Colonic mucosa (tissue), 4 donors: Measurements from ENCODE around the gene SPIN2A. TPM values are rescaled to one million over a fixed set of nuclear protein-coding genes. Genes with fewer than 3 reads are reported as not detected.
"Not testable (repeated sequence)": the region's sequence is repeated elsewhere in the genome, so short reads cannot be mapped to it uniquely, and the experiment has no call there.

ENCODE experiments used
- DNase-seq: peaks from one replicate; pipeline ENCODE4 v3.0.0-alpha.2; 2020
- H3K27ac ChIP-seq: fragments of 200-600 bp; one replicate; pipeline ENCODE4 v1.8.0; 2021
- H3K27me3 ChIP-seq: fragments of 200-600 bp; one replicate; pipeline ENCODE4 v1.8.0; 2021
- H3K36me3 ChIP-seq: fragments of 200-600 bp; one replicate; pipeline ENCODE4 v1.8.0; 2021
- H3K4me1 ChIP-seq: fragments of 200-600 bp; one replicate; pipeline ENCODE4 v1.8.0; 2021; ENCODE audit warnings: mild to moderate bottlenecking
- H3K4me3 ChIP-seq: fragments of 200-600 bp; one replicate; pipeline ENCODE4 v1.8.0; 2021
- H3K9ac ChIP-seq, 2 donors: one replicate each; pipeline ENCODE4 v1.7.0; 2013; ENCODE audit warnings: control low read depth in 2 of 2, low read depth in 2 of 2, low read length in 2 of 2
- H3K9me3 ChIP-seq: fragments of 200-600 bp; one replicate; pipeline ENCODE4 v1.8.0; 2021
- intact Hi-C: fragments of 100-400 bp; cut with DNase I; formaldehyde crosslinking; loops from one replicate; pipeline ENCODE4 v1.14.1; 2022
- total RNA-seq, 2 donors: library from RNA; stranded (reverse); fragmentation: NEBNext Ultra II Directional in 1 of 2; extraction: Animal tissue kit (Norgen Biotek cat#: 25700) in 1 of 2; gene quantifications; one replicate each; pipeline ENCODE4 v1.2.1, GENCODE V29; 2021
- TF ChIP-seq, protein P1 (sequence below): fragments of 200-600 bp; IDR thresholded peaks from one replicate; pipeline ENCODE4 v1.8.0; 2022; ENCODE audit warnings: antibody characterized with exemption, mild to moderate bottlenecking
- donor health status: healthy.
- donor health status: DM: no; HTN: no; CAD: no.
- donor health status: DM: no; HTN: no; CAD: no.

SPIN2A gene
- total RNA-seq, 2 donors from 2014 or later = 0.37 to 0.72 TPM

GRCh38 chrX:57104921-57105398 lies 32.2 kb downstream of the SPIN2A start:
- intact Hi-C loops = no loop called here
- Histone ChIP-seq H3K9me3 (no peaks in the 10 kb centered on the region), H3K27ac (no peak overlapping the region), H3K4me3 (no peak overlapping the region), H3K4me1 (no peaks in the 10 kb centered on the region), H3K9ac (no peak overlapping the region), H3K27me3 (no peaks in the 10 kb centered on the region), H3K36me3 (no peaks in the 10 kb centered on the region)
- TF ChIP-seq, protein P1, sequence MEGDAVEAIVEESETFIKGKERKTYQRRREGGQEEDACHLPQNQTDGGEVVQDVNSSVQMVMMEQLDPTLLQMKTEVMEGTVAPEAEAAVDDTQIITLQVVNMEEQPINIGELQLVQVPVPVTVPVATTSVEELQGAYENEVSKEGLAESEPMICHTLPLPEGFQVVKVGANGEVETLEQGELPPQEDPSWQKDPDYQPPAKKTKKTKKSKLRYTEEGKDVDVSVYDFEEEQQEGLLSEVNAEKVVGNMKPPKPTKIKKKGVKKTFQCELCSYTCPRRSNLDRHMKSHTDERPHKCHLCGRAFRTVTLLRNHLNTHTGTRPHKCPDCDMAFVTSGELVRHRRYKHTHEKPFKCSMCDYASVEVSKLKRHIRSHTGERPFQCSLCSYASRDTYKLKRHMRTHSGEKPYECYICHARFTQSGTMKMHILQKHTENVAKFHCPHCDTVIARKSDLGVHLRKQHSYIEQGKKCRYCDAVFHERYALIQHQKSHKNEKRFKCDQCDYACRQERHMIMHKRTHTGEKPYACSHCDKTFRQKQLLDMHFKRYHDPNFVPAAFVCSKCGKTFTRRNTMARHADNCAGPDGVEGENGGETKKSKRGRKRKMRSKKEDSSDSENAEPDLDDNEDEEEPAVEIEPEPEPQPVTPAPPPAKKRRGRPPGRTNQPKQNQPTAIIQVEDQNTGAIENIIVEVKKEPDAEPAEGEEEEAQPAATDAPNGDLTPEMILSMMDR = no peak
- no peak for DNase-seq

- Histone ChIP-seq H3K4me1 (no peaks in the 10 kb centered on the region), H3K9me3 (no peaks in the 10 kb centered on the region), H3K9ac (no peak overlapping the region), H3K36me3 (no peaks in the 10 kb centered on the region), H3K27ac (no peak overlapping the region), H3K27me3 (no peaks in the 10 kb centered on the region), H3K4me3 (no peak overlapping the region)
- intact Hi-C loops = no loop called here
- TF ChIP-seq, protein P1 = no peak
- no peak for DNase-seq
These were observed 32.8 kb downstream of the SPIN2A start for GRCh38 chrX:57104406-57104805.

GRCh38 chrX:57103489-57103888 lies 33.7 kb downstream of the SPIN2A start:
- H3K9me3 ChIP-seq = no peaks in the 10 kb centered on the region
- H3K4me1 ChIP-seq = no peaks in the 10 kb centered on the region
- no peak overlapping the region for H3K4me3 ChIP-seq
- no peak for DNase-seq
- no peak overlapping the region for H3K9ac ChIP-seq
- no peak overlapping the region for H3K27ac ChIP-seq
- TF ChIP-seq, protein P1 = no peak
- intact Hi-C loops = no loop called here
- no peaks in the 10 kb centered on the region for H3K36me3 ChIP-seq
- no peaks in the 10 kb centered on the region for H3K27me3 ChIP-seq

DNA sequence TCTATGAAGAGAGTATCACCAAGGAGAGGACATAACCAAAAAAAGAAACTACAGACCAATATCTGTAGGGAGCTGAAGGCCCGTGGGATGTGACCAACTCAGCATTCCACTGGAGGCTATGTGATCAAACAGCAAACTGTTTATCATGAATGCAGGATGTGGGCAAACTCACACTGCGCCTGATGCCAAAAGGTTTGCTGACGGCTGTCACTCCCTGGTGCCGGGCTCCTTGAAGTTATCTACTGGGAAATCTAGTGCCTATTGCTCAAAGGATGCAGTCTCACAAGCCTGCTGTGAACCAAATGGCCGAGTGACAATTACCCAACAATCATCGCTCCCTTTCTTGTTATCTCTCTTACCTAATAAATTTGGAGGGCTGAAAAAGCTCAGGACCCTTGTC lies 34.3 kb downstream of the SPIN2A start:
- H3K27ac ChIP-seq, H3K4me3 ChIP-seq, intact Hi-C loops, H3K9me3 ChIP-seq, DNase-seq, H3K4me1 ChIP-seq, H3K9ac ChIP-seq, H3K36me3 ChIP-seq, H3K27me3 ChIP-seq: not testable (repeated sequence)

Other genes with a start within 250 kb of the SPIN2A start
- 1 to 10 TPM; 5.7 to 6.9 TPM for gene SPIN3, start 141.9 kb downstream of the SPIN2A start, total RNA-seq
- gene SPIN2B, start 15.8 kb downstream of the SPIN2A start, total RNA-seq = 10 to 100 TPM in 1 of 2 donors, 1 to 10 TPM in 1; 9.9 to 10.2 TPM
- 10 to 100 TPM in 1 of 2 donors, 1 to 10 TPM in 1; 5.6 to 11.3 TPM for gene FAAH2, start 149.3 kb upstream of the SPIN2A start, total RNA-seq